Measurements from ENCODE around the gene UBE2V1. TPM values are rescaled to one million over a fixed set of nuclear protein-coding genes. Genes with fewer than 3 reads are reported as not detected.

Gene UBE2V1
- total and polyA plus RNA-seq, 2 of the 13 experiments (the other 11 are each of a cell fraction or from before 2014, with no cell fraction given) = 81.3 to 132 TPM

DNA sequence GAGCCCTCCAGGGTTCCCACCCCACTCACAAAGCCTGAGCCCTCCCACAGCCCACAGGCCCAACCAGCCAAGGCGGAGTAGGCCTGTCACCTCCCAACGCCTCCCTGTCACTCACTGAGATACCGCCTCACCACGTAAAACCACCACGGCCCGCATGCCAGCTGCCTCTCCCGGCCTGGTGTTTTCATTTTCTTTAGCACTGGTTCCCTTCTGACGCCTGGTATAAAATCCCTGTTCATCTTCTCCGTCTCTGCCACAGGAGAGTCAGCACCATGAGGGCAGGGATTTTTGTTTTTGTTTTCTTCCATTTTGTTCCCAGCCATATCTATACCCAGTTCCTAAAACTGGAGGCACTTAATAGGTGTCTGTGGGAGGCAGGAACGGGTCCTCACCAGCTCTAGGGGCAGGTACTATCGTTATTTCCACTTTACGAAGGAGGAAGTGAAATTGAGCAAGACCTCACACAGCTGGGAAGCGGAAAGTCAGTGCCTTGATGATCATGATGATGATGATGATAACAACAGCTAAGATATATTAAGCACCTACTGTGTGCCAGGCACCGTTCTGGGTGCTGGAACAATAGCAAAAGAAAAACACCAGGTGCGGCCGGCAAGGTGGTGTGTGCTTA lies 71.6 kb downstream of the UBE2V1 start:
- Histone ChIP-seq H4K20me1 (ENCODE audit: insufficient read depth, low read length) (no peaks in the 10 kb centered on the region), H3K36me3 (replicated peaks in 1 of 2; ENCODE audit: control insufficient read depth in 1 of 2, insufficient read depth in 2 of 2, low read length in 2 of 2) (no peaks in the 10 kb centered on the region), H3K27ac (ENCODE audit: extremely low read length, insufficient read depth, low read length) (no peak overlapping the region), H3K79me2 (ENCODE audit: insufficient read depth, low read length) (no peaks in the 10 kb centered on the region), H3K9ac (ENCODE audit: insufficient read depth, low read depth, low read length) (0 out of 2 replicates have a peak overlapping the region, but pooled peaks have one; percentile 25), H3K4me2 (ENCODE audit: low read depth, low read length) (peak overlapping the region; percentile 33), H2AFZ (ENCODE audit: low read length) (peak overlapping the region; percentile 1), H3K9me3 (ENCODE audit: low read length) (no peaks in the 10 kb centered on the region), H3K4me3 (replicated peaks in 1 of 3; ENCODE audit: insufficient read depth in 1 of 3, low read depth in 2 of 3, low read length in 3 of 3) (peak overlapping the region in 1 of 3 experiments; percentile 13; a peak in 1 of 6 replicates), H3K27me3 (ENCODE audit: control insufficient read depth in 1 of 2, insufficient read depth in 2 of 2, low read length in 2 of 2) (peaks cover 0 to 14% of the 10 kb centered on the region in 2 experiments; a peak in 2 of 5 replicates), H3K4me1 (ENCODE audit: insufficient read depth, low read length) (peaks cover 75% of the 10 kb centered on the region)
- intact Hi-C loops (cut with micrococcal nuclease; ENCODE audit: unreplicated experiment) (no loop called here), in situ Hi-C loops (cut with HindIII; ENCODE audit: extremely low pct_ligation_motif_present, low pct_unique_long_range_greater_than_20kb) (no loop called here)
- CTCF ChIA-PET (ENCODE audit: low intra/inter-chr PET ratio, low total read pairs) = no interaction called here
- BruUV-seq (replicated peaks) = no TSS peak
- WGBS (ENCODE audit: low lambda C conversion rate) = 50% methylated on average over 16 of the region's 16 CpGs
- DNase-seq (ENCODE audit: low spot score) (no peak), ATAC-seq (no peak), FAIRE-seq (no peak)
- POLR2A ChIA-PET = interaction anchor here (1.5 kb wide), 1 partner anchor 60 kb away, joined by 3 read pairs; no protein-coding TSS in a partner anchor
- TF ChIP-seq HNRNPK (IDR thresholded peaks at IDR 0.05; ENCODE audit: low read depth, low read length, poor library complexity, severe bottlenecking) (no peak), KDM2A (CRISPR knock-in tag; IDR thresholded peaks at IDR 0.05; ENCODE audit: borderline replicate concordance, low read depth) (no peak; the same call in 1 of the 2 replicates), MYC (CRISPR knock-in tag; IDR thresholded peaks at IDR 0.05; ENCODE audit: borderline replicate concordance) (peak; percentile 19; the same call in 1 of the 2 replicates), PAX8 (CRISPR knock-in tag; IDR thresholded peaks at IDR 0.05; ENCODE audit: borderline replicate concordance) (no peak), ZNF44 (CRISPR knock-in tag; IDR thresholded peaks at IDR 0.05) (no peak), ZNF619 (CRISPR knock-in tag; IDR thresholded peaks at IDR 0.05) (no peak), ZNF724P (CRISPR knock-in tag; IDR thresholded peaks at IDR 0.05; ENCODE audit: borderline replicate concordance) (no peak), MED13 (CRISPR knock-in tag; IDR thresholded peaks at IDR 0.05) (no peak), PHB2 (IDR thresholded peaks at IDR 0.05; ENCODE audit: partially characterized antibody) (no peak), STAG1 (CRISPR knock-in tag; IDR thresholded peaks at IDR 0.05) (no peak)
- TF ChIP-seq, protein P1, sequence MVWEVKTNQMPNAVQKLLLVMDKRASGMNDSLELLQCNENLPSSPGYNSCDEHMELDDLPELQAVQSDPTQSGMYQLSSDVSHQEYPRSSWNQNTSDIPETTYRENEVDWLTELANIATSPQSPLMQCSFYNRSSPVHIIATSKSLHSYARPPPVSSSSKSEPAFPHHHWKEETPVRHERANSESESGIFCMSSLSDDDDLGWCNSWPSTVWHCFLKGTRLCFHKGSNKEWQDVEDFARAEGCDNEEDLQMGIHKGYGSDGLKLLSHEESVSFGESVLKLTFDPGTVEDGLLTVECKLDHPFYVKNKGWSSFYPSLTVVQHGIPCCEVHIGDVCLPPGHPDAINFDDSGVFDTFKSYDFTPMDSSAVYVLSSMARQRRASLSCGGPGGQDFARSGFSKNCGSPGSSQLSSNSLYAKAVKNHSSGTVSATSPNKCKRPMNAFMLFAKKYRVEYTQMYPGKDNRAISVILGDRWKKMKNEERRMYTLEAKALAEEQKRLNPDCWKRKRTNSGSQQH (CRISPR knock-in tag; IDR thresholded peaks at IDR 0.05; ENCODE audit: low read depth) = no peak
- TF ChIP-seq, protein P2, sequence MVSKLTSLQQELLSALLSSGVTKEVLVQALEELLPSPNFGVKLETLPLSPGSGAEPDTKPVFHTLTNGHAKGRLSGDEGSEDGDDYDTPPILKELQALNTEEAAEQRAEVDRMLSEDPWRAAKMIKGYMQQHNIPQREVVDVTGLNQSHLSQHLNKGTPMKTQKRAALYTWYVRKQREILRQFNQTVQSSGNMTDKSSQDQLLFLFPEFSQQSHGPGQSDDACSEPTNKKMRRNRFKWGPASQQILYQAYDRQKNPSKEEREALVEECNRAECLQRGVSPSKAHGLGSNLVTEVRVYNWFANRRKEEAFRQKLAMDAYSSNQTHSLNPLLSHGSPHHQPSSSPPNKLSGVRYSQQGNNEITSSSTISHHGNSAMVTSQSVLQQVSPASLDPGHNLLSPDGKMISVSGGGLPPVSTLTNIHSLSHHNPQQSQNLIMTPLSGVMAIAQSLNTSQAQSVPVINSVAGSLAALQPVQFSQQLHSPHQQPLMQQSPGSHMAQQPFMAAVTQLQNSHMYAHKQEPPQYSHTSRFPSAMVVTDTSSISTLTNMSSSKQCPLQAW (CRISPR knock-in tag; IDR thresholded peaks at IDR 0.05) = no peak
- TF ChIP-seq, protein P3, sequence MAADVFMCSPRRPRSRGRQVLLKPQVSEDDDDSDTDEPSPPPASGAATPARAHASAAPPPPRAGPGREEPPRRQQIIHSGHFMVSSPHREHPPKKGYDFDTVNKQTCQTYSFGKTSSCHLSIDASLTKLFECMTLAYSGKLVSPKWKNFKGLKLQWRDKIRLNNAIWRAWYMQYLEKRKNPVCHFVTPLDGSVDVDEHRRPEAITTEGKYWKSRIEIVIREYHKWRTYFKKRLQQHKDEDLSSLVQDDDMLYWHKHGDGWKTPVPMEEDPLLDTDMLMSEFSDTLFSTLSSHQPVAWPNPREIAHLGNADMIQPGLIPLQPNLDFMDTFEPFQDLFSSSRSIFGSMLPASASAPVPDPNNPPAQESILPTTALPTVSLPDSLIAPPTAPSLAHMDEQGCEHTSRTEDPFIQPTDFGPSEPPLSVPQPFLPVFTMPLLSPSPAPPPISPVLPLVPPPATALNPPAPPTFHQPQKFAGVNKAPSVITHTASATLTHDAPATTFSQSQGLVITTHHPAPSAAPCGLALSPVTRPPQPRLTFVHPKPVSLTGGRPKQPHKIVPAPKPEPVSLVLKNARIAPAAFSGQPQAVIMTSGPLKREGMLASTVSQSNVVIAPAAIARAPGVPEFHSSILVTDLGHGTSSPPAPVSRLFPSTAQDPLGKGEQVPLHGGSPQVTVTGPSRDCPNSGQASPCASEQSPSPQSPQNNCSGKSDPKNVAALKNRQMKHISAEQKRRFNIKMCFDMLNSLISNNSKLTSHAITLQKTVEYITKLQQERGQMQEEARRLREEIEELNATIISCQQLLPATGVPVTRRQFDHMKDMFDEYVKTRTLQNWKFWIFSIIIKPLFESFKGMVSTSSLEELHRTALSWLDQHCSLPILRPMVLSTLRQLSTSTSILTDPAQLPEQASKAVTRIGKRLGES (CRISPR knock-in tag; IDR thresholded peaks at IDR 0.05; ENCODE audit: borderline replicate concordance) = no peak
- TF ChIP-seq, protein P4, sequence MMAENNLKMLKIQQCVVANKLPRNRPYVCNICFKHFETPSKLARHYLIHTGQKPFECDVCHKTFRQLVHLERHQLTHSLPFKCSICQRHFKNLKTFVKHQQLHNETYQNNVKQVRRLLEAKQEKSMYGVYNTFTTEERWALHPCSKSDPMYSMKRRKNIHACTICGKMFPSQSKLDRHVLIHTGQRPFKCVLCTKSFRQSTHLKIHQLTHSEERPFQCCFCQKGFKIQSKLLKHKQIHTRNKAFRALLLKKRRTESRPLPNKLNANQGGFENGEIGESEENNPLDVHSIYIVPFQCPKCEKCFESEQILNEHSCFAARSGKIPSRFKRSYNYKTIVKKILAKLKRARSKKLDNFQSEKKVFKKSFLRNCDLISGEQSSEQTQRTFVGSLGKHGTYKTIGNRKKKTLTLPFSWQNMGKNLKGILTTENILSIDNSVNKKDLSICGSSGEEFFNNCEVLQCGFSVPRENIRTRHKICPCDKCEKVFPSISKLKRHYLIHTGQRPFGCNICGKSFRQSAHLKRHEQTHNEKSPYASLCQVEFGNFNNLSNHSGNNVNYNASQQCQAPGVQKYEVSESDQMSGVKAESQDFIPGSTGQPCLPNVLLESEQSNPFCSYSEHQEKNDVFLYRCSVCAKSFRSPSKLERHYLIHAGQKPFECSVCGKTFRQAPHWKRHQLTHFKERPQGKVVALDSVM (CRISPR knock-in tag; IDR thresholded peaks at IDR 0.05) = peak; percentile 8
